ENCODE data around the gene TRAF1. TPM values are rescaled to one million over a fixed set of nuclear protein-coding genes. Genes with fewer than 3 reads are reported as not detected.
A peak's percentile ranks its signal among the peaks of the same experiment; 100 is the strongest.

Gene TRAF1
- polyA plus RNA-seq, 6 donors from 2014 or later = 0.34 to 0.97 (median 0.72) TPM

DNA sequence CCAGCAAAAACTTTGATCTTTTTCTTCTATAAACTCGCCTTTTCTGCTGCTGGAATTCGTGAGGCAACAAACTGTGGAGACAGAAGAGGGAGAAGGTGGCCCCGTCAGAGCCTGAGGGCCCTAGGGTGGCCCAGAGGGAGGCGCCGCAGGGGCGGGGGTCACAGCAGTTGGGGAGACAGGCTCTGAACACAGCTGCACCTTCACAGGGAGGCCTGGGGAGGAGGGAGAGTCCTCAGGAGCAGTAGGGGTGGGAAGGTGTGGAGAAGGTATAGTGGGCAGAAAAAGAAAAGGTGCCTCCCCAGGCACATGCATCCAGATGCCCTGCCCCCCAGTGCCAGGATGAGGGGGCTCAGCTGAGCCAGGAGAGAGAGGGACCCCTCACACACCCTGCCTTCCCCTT, 64.7 kb downstream of the TRAF1 start:
- Mint-ChIP-seq H3K9me3 (no peaks in the 10 kb centered on the region), H3K27ac (no peak overlapping the region), H3K4me3 (no peak overlapping the region), H3K27me3 (no peaks in the 10 kb centered on the region), H3K4me1 (peaks cover 5 to 8% (median 6%) of the 10 kb centered on the region in 3 donors), H3K36me3 (no peaks in the 10 kb centered on the region)
- DNase-seq = no peak
- ATAC-seq (ENCODE audit: low read depth in 2 of 2) = no peak

DNA sequence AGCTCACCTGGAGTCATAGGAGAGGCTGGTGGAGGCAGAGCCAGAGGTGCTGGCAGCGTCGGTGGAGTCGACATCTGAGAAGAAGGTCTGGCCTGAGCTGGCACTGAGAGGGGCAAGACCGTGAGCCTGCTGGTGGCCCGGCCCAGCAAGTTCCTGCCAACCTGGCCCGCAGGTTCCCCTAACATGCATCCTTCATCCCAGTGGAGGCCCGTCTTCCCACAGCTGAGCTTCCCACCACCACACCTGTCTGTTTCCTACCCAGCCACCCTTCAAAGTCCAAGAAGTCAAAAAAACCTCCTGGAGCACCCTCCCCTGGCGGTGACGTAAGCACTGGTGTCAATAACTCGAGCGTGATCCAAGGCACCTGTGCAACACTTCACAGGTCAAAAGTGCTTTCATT, 66.5 kb downstream of the TRAF1 start:
- Mint-ChIP-seq H3K4me1 (peaks cover 5 to 11% (median 8%) of the 10 kb centered on the region in 3 donors), H3K36me3 (no peaks in the 10 kb centered on the region), H3K27me3 (no peaks in the 10 kb centered on the region), H3K27ac (no peak overlapping the region), H3K4me3 (no peak overlapping the region), H3K9me3 (no peaks in the 10 kb centered on the region)
- no peak for DNase-seq
- no peak for ATAC-seq (ENCODE audit: low read depth in 2 of 2)

DNA sequence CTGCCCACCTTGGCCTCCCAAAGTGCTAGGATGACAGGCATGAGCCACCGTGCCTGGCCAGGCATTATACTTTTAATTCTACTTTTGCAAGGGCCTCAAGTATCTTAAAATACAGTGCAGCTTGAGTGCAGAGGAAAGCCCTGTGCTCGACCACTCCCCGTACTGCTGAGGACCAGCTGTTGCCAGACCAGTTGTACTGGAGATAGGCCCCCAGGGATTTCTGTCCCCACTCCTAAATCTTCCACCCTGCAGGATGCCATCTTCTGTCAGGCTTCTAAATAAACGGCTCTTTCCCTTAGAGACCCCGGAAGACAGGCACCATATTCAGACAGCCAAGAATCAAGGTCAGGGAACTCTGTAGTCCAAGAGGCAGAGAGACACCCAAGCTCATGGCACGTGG, 67.2 kb downstream of the TRAF1 start:
- ATAC-seq (ENCODE audit: low read depth in 2 of 2) (no peak), DNase-seq (no peak)
- no peaks in the 10 kb centered on the region for H3K27me3 Mint-ChIP-seq
- H3K4me1 Mint-ChIP-seq = peaks cover 5 to 11% (median 8%) of the 10 kb centered on the region in 3 donors
- no peaks in the 10 kb centered on the region for H3K9me3 Mint-ChIP-seq
- H3K4me3 Mint-ChIP-seq = no peak overlapping the region
- no peaks in the 10 kb centered on the region for H3K36me3 Mint-ChIP-seq
- H3K27ac Mint-ChIP-seq = peak overlapping the region in 2 of 6 donors; percentile 15 to 80

DNA sequence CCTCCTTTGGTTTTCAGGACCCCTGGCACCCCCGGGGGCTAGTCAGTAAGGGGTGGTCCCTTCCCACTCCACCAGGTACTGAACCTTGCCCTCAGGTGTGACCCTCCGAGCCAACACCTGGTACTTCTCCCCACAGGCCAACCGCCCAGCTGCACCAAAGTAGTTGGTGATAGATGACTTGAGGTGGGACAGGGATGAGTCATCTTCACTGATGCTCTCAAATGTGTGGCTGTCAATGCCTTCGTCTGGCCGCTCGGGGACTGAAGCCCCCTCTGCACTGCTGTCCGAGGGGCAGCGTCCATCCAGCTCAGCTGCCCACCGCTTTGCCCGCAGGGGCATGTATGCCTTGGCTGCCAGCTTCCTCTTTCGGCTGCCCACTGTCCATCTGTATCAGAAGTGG, 68.7 kb downstream of the TRAF1 start:
- H3K27me3 Mint-ChIP-seq = no peaks in the 10 kb centered on the region
- H3K4me3 Mint-ChIP-seq = no peak overlapping the region
- H3K4me1 Mint-ChIP-seq = peaks cover 5 to 11% (median 8%) of the 10 kb centered on the region in 3 donors
- H3K36me3 Mint-ChIP-seq = no peaks in the 10 kb centered on the region
- ATAC-seq (ENCODE audit: low read depth in 2 of 2) (no peak), DNase-seq (no peak)
- H3K9me3 Mint-ChIP-seq = no peaks in the 10 kb centered on the region
- no peak overlapping the region for H3K27ac Mint-ChIP-seq

DNA sequence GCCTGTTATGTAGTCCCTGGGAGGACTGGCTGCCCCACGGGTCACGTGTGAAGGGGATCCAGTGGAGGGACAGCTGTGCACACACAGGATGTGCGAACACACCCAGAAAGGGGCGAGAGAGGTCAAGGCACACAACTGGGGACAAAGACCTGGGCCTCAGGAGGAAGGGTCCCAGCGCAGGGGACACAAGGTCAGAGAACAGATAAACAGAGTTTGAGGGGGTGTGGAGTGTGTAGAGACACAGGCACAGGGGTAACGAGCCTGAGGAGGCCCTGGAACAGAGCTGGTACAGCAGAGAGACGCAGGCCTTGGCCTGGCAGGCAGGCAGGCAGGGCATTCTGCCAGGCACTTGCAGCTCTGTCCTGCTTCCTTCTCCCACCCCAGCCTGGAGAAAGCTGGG, 69.1 kb downstream of the TRAF1 start:
- DNase-seq = no peak
- H3K36me3 Mint-ChIP-seq = no peaks in the 10 kb centered on the region
- H3K27me3 Mint-ChIP-seq = no peaks in the 10 kb centered on the region
- ATAC-seq (ENCODE audit: low read depth in 2 of 2) = no peak
- no peaks in the 10 kb centered on the region for H3K9me3 Mint-ChIP-seq
- no peak overlapping the region for H3K4me3 Mint-ChIP-seq
- no peak overlapping the region for H3K27ac Mint-ChIP-seq
- H3K4me1 Mint-ChIP-seq = peaks cover 8 to 11% (median 8%) of the 10 kb centered on the region in 3 donors

DNA sequence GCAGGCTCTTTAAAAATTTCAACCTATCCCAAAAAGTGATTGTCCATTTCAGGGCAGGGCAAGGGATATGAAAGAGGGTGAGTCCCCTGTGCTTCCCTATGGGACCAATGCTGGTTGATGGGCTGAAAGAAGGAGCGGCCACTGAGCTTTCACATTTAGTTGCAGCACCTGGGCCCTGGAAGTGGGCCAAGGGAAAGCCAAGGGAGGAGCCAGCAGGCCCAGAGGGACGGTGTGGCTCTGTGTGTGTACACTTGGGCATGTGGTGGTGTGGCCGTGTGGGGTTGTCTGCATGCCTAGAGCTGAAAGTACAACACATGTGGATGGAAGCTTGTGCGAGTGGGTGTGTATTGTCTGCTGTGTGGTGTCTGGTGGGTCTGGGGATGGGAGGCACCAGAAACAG, 69.9 kb downstream of the TRAF1 start:
- ATAC-seq (ENCODE audit: low read depth in 2 of 2) (no peak), DNase-seq (no peak)
- Mint-ChIP-seq H3K27me3 (no peaks in the 10 kb centered on the region), H3K27ac (peak overlapping the region in 1 of 6 donors; percentile 89), H3K4me1 (peaks cover 8 to 11% (median 8%) of the 10 kb centered on the region in 3 donors), H3K36me3 (no peaks in the 10 kb centered on the region), H3K4me3 (no peak overlapping the region), H3K9me3 (no peaks in the 10 kb centered on the region)

DNA sequence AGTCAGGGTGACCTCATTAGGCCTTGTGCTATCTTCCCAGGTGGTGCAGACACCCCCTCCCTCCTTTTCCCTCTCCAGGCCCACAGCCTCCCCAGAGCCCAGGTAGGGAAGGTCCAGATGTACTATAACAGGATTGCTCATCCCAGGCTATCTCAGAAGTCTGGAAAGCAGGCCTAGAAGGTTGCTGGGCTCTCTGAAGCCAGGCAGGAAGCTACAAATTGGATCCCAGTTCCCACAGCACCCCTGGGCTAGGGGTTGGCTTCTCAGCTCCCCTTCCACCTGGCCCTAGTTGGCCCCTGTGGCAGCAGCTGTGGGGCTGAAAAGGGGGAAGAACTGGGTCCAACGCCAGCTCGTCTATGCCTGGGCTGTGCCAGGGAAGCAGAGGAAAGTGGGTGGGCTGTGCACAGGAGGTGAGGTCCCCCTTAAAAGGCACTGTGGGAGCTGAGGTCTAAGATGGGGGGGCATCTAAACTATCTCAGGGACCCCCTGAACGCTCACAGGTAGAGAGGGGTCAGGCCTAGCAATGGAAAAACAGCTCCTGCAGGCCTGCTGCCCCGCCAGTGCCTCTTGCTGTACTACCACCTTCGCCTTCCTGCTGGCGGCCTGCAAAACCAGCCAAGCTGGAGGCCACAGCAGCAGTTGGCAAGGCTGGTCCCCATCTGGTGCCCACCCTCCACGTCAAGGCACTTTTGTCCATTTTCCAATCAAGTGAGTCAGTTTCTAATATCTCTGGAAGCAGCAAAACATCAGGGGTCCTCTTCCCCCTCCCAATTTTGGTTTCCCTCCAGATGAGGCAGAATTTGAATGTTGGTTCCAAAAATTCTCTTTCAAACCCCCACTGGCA, 70.5 kb downstream of the TRAF1 start:
- no peaks in the 10 kb centered on the region for H3K27me3 Mint-ChIP-seq
- H3K36me3 Mint-ChIP-seq = no peaks in the 10 kb centered on the region
- peaks cover 8 to 11% (median 8%) of the 10 kb centered on the region in 3 donors for H3K4me1 Mint-ChIP-seq
- no peak for ATAC-seq (ENCODE audit: low read depth in 2 of 2)
- peak overlapping the region in 2 of 6 donors; percentile 26 to 53 for H3K27ac Mint-ChIP-seq
- no peak overlapping the region for H3K4me3 Mint-ChIP-seq
- DNase-seq = no peak
- H3K9me3 Mint-ChIP-seq = no peaks in the 10 kb centered on the region

DNA sequence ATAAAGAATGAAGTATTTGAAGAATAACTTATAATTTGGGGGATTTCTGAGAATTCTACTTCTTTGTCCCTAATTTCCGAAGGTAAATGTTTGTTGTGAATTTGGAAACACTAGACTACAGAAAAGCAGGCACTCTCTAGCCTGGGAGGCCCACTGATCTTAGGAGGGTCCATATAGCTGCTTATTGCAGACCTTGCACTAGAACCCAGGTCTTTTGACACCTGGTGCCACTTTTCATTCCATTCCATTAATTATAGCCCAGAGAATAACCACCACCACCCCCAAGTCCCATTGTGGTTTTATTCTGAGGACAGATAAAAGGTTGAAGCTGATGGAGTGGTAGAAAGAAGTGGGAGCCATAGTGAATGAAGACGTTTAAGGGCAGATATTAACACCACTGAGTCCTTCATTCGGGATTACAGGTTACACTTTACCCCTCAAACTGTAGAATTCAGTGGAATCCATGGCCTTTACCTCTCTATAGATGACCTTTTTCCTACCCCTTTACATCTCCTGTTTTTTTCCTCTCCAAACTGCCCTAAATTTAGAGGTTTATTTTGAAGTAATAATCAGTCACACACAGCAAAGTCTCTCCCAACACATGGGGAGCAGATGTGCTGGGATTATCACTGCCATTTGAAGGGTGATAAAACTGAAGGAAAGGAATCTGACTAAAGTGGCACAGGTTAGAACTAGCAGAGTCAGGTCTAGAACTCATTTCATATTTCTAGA, 71.8 kb downstream of the TRAF1 start:
- no peak overlapping the region for H3K4me3 Mint-ChIP-seq
- H3K36me3 Mint-ChIP-seq = no peaks in the 10 kb centered on the region
- H3K27ac Mint-ChIP-seq = peak overlapping the region in 1 of 6 donors; percentile 47
- H3K4me1 Mint-ChIP-seq = peaks cover 4 to 17% (median 8%) of the 10 kb centered on the region in 3 donors
- no peak for DNase-seq
- no peak for ATAC-seq (ENCODE audit: low read depth in 2 of 2)
- no peaks in the 10 kb centered on the region for H3K27me3 Mint-ChIP-seq
- H3K9me3 Mint-ChIP-seq = no peaks in the 10 kb centered on the region

DNA sequence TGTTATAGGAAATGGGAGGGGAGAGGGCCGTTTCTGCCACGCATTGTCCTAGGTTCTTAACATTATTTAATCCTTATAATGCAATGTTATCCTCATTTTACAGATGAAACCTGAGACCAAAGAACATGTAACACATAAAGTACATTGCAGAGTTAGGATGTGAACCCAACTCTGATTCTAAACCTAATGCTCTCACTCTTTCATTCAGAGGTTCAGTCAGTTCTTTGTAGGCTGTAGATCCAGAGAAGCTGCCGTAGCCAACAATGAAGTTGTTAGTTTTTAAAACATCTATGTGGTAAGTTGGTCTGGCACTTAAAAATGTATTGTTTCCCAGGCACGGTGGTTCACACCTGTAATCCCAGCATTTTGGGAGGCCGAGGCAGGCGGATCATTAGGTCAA, 73.4 kb downstream of the TRAF1 start:
- Mint-ChIP-seq H3K27ac (peak overlapping the region in 1 of 6 donors; percentile 7), H3K9me3 (no peaks in the 10 kb centered on the region), H3K36me3 (no peaks in the 10 kb centered on the region), H3K4me3 (no peak overlapping the region), H3K4me1 (peaks cover 0 to 17% (median 3%) of the 10 kb centered on the region in 3 donors), H3K27me3 (no peaks in the 10 kb centered on the region)
- no peak for DNase-seq
- ATAC-seq (ENCODE audit: low read depth in 2 of 2) = no peak

Other genes starting within 250 kb of the TRAF1 start
- gene MEGF9, start 212.3 kb downstream of the TRAF1 start, polyA plus RNA-seq (ENCODE audit: low read depth in 6 of 6) = 1 to 10 TPM; 4.4 to 5.6 (median 5.0) TPM
- gene FBXW2, start 133.4 kb downstream of the TRAF1 start, polyA plus RNA-seq (ENCODE audit: low read depth in 6 of 6) = 10 to 100 TPM; 23.2 to 32.3 (median 31.6) TPM
- gene PSMD5, start 83.9 kb downstream of the TRAF1 start, polyA plus RNA-seq (ENCODE audit: low read depth in 6 of 6) = 10 to 100 TPM in 5 of 6 donors, 1 to 10 TPM in 1; 3.6 to 22.8 (median 17.4) TPM
- 1 to 10 TPM in 5 of 6 donors, under 1 TPM in 1; 0.26 to 5.4 (median 3.5) TPM for gene PHF19, start 49.6 kb downstream of the TRAF1 start, polyA plus RNA-seq (ENCODE audit: low read depth in 6 of 6)
- gene C5, start 123.5 kb upstream of the TRAF1 start, polyA plus RNA-seq (ENCODE audit: low read depth in 6 of 6) = 1 to 10 TPM in 2 of 6 donors, under 1 TPM in 3, not detected in 1; 0.47 to 1.7 (median 0.74) TPM
- gene CNTRL, start 148.2 kb upstream of the TRAF1 start, polyA plus RNA-seq (ENCODE audit: low read depth in 6 of 6) = 10 to 100 TPM in 5 of 6 donors, 1 to 10 TPM in 1; 7.5 to 43.2 (median 20.5) TPM

Data from naive B cell (primary cell).